Activated T-cell treated with anti-CD3 and anti-CD28 coated beads for 24 hours (primary cell): ENCODE data around the gene INKA2.
"Not testable (repeated sequence)": the region's sequence is repeated elsewhere in the genome, so short reads cannot be mapped to it uniquely, and the experiment has no call there.

Experiments used
- DNase-seq: peaks from one replicate; pipeline ENCODE4 v3.0.0-alpha.2; 2020; ENCODE audit warnings: low read depth

The INKA2 gene

DNA sequence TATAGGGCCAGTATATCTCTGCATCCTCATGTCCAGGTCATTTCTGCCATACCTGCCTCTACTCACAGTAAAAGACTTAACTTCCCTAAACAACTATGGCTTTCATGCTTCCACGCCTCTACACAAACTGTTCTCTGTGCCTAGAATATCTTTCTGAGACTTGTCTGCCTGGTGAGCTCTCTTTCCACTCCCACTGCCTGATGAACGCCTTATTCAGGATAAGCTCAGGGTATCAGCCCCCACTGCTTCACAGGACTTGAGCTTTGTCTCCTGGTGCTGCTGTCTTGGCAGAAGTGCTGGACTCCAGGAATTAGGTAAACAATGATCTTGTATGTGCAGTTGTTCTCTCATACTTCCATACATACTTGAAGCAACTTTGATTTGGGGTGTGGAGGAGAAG lies 11.7 kb upstream of the INKA2 start:
- no peak for DNase-seq

DNA sequence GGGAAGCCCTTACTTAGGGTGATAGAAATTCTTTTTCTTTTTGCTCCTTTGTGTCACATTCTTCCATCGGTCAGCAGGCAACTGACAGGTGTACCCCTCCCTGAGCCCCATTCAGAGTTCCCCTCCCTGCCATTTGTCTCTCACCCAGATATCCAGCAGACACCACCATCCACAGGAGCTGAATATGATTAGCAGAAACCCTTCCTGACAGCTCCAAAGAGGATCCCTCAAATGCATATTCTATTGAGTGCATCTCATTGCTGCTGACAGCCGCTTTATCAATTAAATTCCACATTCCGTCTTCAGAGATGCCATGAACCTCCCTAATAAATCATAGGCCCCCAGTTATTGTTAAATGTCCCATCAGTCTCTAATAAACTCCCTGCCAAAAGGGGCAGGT lies 10.4 kb upstream of the INKA2 start:
- DNase-seq = no peak

DNA sequence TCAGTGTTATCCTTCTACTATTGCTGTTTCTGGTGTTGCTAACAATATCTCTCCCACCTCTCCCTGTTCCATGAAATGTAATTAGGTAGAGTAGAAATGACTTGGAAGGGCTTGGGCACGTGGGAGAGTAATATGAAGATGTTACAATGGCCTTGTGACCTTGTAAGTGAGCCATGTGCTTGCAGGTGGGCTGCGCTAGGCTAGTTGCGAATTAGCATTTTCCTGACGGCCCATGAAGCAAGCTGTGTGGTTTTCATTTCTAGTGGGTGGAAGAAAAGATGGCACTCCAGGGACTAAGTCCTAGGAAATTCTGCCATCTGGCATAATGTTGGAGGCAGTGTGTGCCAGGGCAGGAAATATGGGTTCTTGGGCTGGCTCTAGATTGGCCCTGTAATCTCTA lies 8.8 kb upstream of the INKA2 start:
- no peak for DNase-seq

DNA sequence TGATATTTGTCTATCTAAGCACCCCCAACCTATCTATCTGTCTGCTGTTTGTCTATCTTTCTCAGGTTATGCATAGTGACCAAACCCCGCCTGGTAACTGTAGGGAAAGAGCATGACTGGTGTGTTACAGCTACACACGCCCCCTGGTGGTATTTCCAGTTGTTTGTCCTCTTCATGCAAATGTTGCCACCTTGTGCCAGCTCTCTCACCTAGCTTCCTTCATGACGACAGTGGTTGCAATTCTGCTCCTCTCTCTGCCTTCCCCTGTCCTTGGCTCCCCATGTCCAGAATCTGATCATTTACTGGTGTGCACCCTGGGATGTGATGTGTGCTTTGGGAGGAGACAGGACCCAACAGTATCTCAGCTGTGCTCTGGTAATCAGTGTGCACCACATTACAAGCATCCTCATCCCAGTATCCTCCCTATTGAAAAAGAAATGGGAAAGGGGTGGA lies 8.1 kb upstream of the INKA2 start:
- peak; percentile 62 for DNase-seq

DNA sequence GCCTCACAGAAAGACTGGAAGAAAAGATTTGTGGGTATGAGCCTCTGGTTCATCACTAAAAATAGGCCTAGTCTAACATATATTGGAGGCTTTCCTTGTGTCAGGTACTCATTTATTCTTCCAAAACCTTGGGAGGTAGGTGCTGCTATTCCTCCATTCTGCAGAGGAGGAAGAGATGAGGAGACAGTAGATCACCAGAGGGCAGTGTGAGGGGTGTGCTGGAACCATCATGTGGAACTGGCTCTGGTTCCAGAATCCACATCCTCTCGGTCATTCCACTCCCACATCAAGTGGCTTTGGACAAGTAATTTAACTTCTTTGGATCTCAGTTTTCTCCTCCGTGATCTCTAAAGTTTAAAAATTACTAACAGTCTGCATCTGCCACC lies 7.4 kb upstream of the INKA2 start:
- no peak for DNase-seq

DNA sequence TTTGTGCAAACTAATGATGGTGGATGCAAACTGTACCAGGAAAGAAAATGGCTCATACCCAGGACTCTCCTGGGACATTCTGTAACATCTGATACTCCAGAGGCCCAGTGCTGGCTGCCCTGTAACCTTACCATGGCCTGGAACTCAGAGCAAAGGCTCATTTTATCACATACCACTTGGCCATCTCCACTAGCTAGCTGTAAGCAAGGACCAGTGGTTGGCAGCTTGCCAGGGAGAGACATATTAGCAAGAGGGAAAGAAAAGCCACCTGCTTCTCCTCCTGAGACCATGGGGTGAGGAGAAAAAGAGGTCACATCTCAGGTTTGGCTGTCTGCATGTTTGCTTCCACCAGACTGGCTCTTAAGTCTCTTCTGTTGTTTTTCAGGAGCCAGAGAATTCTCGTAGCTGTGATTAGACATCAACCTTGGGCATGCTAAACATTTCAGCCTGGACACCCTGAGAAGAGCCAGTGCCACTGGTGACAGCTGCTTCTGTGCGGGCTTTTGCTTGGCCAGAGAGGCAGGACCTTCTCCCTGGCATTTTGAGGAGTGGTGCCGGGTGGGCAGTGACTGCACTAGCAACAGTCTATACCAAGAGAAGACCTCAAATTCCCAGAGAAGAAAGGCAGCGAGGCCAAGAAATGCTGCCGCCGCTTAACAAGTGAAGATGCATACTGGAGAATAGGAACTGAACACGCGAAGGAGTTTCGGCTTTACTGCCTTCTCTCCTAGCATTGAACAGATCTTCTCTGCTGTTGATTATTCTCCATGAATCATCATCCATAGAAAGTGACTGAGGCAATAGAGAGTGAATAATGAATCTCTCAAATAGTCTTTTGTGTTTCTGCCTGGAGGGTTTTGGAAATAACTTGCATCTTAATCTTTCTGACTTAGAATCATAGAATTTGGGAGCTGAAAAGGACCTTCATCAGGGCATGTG lies 6.7 kb upstream of the INKA2 start:
- DNase-seq = no peak

DNA sequence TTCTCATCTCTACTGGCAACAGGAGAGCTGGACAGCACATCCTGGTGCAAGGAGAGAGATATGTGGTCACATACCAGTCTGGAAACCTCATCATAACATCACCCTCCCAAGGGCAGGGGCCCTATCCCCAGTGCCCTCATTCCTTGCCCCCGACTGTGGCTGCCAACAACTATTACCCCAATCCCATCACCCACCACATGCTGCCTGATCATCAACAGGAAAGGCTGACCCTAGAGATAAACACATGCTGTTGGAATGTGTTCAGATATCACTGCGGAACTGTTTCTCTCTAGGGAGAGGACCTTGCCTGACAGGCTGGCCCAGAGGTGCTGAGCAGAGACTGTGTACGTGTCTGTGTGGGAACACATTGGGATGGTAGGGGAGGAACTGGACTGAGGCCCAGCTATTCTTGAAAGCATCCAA lies 4.5 kb upstream of the INKA2 start:
- DNase-seq = no peak

DNA sequence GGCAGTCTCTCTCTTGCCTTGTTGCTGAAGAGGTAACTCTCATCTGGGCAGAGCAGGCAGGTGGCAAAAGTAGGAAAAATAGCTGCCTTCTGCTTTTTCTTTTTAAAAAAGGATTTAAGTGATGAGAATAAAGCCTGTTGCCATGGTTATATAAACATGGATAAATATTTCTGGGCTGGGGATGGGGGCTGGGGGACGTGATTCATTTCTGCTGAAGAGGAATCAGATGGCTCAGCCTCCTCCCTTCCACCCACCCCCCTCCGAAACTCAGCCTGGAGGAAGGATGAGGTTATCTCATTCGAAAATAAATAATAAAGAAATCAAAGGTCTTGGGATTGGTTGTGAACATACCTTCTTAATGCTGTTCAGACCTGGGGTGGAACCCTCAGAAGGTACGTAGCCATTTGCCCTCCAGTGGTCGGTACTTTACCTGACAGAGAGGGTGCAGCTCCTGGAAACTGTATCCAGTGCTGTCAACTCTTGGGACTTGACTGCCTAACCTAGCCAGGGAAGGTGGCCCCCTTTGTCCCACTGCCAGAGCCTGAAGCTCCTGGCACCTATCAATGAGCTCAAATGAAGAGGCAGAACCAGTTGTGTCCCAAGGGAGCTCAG lies 3.8 kb upstream of the INKA2 start:
- no peak for DNase-seq

DNA sequence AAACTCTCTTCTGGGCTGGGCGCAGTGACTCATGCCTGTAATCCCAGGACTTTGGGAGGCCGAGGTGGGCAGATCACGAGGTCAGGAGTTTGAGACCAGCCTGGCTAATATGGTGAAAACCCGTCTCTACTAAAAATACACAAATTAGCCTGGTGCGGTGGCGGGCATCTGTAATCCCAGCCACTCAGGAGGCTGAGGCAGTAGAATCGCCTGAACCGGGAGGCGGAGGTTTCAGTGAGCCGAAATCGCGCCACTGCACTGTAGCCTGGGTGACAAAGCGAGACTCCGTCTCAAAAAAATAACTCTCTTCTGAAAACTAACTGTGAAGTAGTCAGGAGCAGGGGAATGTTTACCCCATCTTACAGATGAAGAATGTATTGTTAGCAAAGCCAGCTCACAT lies 3.1 kb upstream of the INKA2 start:
- not testable (repeated sequence) for DNase-seq

DNA sequence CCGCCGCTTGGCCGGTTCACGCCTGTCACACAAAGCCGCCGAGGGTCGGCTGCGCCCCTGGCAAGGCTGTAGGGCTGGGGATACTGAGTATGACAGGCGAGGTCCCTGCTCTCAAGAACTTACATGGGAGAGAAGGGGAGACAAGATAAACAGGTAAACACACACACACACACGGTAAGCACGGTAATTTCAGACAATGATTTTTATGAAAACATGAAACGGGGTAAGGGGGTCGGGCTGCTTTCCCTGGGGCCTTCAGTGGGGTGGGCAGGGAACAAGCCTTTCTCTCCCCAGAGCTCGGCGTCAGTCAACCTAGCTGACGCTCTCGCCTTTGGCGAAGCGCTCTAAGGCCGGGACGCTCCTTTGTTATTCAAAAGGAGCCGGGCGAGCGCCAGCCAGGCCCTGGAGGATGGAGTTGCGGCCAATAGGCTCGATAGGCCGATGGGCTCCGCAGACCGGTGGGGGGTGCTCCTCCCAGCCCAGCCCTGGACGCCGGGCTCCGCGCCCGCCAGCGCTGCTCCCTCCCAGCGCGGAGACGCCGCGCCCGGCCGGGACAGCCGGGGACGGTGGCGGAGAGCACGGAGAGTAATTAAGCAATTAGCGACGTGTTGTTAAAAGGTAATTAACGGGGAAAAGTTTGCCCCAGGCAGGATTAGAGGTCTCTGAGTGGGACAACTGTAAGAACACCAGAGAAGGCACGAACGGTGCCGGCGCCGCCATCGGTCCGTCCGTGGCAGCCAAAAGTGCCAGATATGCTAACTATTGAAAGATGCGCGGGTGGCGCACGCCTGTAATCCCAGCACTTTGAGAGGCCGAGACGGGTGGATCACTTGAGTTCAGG lies 950 bp upstream of the INKA2 start:
- no peak for DNase-seq

DNA sequence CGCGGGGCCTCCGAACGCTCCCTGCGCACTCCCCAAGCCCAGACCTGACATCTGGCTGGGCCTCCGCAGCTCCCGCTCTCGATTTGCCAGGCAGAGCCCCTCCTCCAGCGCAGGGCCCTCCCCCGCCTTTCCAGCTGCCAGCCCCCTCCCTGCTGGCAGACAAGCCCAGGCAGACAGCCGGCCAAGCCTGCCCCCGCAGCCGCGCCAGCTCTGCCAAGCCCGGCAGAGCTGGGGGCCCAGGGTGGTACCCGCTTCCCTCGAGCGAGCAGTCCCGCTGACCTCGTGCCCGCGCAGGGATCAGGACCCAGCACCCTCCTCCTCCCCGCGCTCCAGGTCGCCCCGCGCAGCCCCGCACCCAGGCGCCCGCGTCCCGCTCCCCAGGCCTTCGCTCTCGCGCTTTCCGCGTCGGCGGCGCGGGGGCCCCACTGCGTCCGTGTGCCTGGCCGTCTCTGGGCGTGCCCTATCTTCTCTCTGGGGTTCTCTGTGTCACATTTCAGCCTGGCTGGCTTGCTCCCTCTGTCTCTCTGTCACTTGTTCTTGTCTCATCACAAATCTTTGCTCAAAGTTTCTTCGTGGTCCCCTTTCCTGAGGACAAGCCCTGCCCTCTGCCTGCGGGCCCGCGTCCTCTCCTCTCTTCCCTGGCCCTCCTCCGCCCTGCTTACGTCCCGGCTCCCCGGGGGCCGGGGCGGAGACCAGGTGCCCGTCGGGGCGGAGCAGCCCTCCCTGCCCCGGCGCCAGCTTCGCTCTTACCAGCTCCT lies 580 bp downstream of the INKA2 start:
- DNase-seq = peak; percentile 11

DNA sequence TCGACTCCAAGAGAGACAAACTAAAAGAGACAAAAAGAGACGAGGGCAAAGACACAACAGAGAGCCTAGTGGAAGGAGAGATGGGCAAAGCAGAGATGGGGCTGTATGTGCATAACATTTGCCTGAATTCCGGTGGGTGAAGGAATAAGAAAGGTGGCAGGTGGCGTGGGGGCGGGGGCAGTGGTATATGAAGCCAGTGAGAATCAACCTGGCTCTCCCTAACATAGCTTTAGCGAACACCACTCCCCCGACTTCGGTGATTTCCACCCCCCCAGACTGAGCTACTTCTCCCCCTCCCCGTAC lies 1.1 kb downstream of the INKA2 start:
- no peak for DNase-seq

DNA sequence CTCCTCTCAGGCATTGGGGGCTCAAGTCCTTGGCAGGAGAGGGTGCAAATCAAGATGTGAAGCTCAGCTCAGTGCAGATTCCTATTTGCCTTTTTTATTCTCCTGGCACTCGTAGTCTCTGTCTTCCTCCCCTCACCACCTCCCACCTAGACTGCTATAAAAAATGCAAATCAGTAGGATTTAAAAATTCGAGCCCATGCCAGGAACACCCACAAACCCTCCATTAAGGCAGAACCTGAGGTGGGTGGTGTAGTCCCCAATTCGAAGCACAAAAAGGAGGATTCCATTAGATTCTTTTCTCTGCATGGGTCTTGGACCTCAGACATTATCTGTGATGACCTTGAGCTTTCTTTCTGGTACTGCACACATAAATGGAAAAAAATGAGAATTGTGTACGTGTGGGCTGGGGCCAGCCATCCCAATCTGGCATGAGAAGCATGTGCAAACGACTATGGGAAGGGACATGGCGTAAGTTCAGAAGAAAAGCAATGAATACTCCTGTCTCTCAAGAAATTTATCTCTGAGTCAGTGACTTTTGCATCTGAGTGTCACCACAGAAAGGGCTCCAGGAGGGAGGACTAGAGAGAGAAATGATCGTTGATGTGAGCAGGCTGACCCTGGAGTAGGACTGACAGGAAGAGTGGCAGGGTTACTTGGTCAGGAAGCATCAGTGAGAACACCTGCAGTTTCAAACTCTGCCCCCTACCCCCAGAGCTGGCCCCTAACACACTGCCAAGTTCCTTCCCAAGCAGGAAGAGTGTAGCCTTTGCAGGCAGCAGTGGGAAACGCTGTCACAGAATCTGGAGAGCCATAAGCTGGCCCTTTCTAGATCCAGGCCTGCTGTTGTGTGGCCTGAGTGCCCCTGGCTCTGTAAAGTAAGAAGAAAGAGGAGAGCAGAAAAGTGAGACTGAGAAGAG lies 1.7 kb downstream of the INKA2 start:
- no peak for DNase-seq

DNA sequence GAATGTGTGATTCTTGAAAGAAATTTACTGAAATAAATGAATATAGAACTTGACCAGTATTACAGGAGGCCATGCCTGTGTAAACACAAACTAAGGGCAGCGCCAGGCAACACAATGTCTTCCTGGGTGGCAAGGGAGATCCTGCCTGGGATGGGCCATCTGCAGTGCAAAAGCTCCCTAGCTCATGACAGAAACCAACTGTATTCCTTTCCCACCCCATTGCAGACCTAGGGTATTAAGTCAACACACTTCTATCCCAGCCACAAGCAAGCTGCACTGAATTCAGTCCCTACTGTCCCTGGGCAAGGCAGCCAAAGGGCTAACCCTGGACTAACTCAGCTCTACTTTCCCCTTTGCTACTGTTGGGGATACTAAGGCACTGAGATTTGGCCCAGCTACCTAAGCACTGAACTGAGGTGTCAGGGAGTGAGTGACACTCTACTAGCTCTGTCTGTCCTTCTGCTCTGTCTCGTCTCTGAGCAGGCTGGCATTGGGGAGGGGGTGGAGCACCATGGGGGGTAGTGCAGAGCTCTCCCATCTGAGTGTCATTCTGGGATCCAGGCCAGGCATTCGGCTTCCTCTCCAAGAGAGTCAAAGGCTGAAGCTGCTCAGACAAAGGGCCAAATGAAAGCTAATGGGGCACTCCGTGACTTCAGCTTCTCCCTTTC lies 2.5 kb downstream of the INKA2 start:
- DNase-seq = no peak

DNA sequence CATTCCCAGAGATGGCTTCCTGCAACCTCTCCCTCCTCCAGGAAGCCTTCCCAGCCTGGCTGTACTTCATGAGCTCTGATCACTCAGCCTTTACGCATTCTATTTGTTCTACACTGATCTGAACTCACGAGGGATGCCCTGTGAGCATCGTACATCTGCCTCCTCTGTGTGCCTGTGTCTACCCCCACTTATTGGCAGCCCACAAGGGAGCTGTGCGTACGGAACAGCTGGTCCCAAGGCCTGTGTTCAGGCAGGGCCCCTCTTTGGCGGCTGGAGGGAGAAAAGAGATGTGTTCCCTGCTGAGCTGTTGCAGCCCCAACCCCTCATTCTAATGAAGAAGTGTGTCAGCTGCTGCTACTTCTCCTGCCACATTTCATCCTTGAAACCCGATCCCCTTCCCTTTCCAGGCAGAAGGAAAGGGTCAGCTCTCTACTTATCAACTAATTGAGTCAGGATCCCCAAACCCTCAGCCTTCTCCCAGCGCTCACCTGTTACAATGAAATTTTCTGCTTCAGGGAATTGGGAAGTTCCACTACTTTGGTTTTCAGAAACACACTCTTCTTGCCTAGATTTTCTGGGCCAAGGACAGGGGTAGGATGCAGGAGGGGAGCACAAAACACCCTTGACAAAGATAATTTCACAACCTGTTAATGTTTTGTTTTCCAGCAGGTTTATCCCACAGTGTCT lies 3.2 kb downstream of the INKA2 start:
- no peak for DNase-seq

DNA sequence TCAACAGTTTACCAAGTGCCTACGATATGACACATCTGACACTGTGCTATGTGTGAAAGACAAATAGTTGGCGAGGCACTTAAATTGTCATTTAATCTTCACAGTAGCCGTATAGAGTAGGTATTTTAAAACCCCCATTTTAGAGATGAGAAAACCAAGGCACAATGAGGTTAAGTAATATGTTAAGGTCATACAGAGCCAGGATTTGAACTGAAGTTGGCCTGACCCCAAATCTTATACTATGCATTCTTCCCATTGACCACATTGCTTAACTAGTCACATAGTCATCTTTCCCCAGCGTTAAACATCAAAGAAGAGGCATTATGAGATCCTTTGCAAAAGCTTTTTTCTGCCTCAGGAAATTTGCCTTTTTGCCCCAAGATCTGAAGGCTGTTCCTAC lies 3.9 kb downstream of the INKA2 start:
- DNase-seq = no peak

DNA sequence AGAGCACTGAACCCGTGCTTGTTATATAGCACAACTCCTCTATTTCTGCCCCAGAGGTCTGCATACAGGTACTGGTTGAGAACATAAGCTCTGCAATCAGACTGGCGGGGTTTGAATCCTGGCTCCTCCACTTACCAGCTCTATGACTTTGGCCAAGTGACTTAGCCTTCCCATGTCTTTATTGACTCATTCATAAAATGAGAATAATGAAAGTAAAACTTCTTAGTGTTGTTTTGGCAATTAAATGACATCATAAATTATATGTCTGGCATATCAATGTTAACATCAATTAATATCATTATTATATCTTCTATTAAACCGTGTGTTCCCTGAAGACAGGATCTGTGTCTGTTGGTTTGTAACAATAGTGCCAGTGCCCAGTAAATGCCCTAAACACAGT lies 4.3 kb downstream of the INKA2 start:
- no peak for DNase-seq

DNA sequence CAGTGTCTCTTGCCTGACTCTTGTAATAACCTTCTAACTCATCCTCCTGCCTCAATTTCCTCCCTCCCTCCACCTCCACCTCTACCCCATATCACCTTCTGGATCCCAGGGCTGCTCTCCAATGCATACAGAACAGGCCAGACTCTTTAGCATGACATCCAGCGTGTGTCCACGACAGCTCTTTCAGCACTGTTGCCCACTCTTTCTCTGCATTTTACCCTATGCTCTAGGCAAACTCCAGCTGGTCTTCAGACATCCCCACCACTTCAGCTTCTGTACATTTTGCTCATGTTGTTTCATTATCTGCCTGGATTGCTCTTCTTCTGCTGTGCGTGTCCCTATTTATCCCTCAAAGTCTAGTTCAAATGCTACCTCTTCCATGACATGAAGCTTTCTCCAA lies 4.8 kb downstream of the INKA2 start:
- DNase-seq = no peak

DNA sequence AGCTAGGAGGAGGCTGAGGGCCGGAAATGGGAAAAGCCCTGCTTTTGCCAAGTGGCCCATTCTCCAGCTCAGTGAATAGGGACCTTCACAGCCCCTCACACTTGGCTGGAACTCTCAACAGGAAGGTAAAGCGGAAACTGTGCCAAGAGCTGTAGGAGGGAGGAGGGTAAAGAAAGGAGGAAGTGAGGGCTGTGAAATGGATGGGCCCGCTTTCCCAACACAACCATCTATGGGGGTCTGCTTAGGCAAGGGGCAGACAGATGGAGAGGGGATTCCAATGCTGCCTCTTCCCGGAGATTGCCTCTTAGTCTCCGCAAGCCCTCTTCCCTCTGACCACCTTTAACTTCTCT lies 5.2 kb downstream of the INKA2 start:
- no peak for DNase-seq
